C4-2B (cell line): ENCODE measurements around the gene PPP1CC.

Experiments used
- ZFX ChIP-seq: fragments of 450-650 bp; IDR thresholded peaks from 2 replicates; pipeline ENCODE4 v1.6.1; 2017
- TF ChIP-seq, protein P1 (sequence below): fragments of 450-650 bp; conservative IDR thresholded peaks from 2 replicates; pipeline ENCODE4 v1.5.1; 2017; ENCODE audit warnings: mild to moderate bottlenecking

DNA sequence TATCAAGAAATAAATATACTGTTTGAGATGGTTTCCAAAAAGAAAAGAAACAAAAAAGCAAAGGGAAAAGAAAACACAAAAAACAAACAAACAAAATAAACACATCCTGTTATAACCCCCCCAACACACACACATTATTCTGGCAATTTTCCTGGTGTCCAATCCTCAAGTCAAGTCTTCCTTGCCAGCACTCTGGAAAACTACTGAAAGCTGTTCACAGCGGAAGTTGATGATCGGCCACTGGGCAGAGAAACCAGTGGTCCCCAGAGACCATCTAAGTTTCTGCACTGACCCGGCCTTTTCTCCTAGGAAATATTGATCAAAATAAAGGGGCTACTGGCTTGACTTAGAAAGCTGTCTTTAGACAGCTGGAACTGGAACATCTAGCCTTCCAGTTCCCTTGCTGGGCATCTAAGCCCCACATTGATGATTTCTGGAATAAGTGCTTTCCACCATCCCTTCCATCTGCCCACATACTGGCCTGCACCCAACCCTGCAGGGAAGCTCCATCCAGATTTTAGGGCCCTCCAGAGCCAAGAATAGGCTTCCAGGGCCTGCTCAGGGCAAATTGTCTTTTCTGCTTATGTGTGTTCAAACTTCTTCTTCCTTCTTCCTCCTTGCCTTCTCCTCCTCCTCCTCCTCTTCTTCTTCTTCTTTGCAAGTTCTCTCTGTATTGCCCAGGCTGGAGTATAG lies 11.6 kb upstream of the PPP1CC start:
- TF ChIP-seq, protein P1, sequence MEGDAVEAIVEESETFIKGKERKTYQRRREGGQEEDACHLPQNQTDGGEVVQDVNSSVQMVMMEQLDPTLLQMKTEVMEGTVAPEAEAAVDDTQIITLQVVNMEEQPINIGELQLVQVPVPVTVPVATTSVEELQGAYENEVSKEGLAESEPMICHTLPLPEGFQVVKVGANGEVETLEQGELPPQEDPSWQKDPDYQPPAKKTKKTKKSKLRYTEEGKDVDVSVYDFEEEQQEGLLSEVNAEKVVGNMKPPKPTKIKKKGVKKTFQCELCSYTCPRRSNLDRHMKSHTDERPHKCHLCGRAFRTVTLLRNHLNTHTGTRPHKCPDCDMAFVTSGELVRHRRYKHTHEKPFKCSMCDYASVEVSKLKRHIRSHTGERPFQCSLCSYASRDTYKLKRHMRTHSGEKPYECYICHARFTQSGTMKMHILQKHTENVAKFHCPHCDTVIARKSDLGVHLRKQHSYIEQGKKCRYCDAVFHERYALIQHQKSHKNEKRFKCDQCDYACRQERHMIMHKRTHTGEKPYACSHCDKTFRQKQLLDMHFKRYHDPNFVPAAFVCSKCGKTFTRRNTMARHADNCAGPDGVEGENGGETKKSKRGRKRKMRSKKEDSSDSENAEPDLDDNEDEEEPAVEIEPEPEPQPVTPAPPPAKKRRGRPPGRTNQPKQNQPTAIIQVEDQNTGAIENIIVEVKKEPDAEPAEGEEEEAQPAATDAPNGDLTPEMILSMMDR: no peak
- TF ChIP-seq ZFX: no peak
